ENCODE results near the gene TMEM123.

GRCh38 chr11:102426570-102426969, 26.0 kb downstream of the TMEM123 start:
- no peak for TF ChIP-seq CTCF (IDR thresholded peaks at IDR 0.05; ENCODE audit: insufficient read depth, low read length, poor library complexity, severe bottlenecking)
- TF ChIP-seq EZH2phosphoT487 (conservative IDR thresholded peaks at IDR 0.05; ENCODE audit: low read length), result no peak

Measured in SU-DHL-6 (cell line).